ENCODE data around the gene ENGASE. TPM values are rescaled to one million over a fixed set of nuclear protein-coding genes. Genes with fewer than 3 reads are reported as not detected.

ENGASE gene
- total and polyA plus RNA-seq, 2 donors (not counting 1 experiment from before 2014, with no cell fraction given), result 92.1 to 122 TPM

- POLR2A ChIA-PET, result no interaction called here
- no peak overlapping the region for H3K4me3 Mint-ChIP-seq
- no peaks in the 10 kb centered on the region for H3K79me2 ChIP-seq (ENCODE audit: control insufficient read depth, insufficient read depth, low read length)
- DNase-seq, result no peak
- H3K4me1 ChIP-seq (ENCODE audit: control insufficient read depth in 2 of 2, insufficient read depth in 2 of 2, low read length in 2 of 2), result no peaks in the 10 kb centered on the region
- H3K27ac ChIP-seq (ENCODE audit: low read length in 2 of 2), result no peak overlapping the region
- no peak overlapping the region for H3K9ac ChIP-seq (ENCODE audit: low read length)
- no peak for ATAC-seq (ENCODE audit: low read depth)
- H2AFZ ChIP-seq (ENCODE audit: insufficient read depth, low read depth, low read length, poor library complexity, severe bottlenecking), result no peak overlapping the region
- no peaks in the 10 kb centered on the region for H4K20me1 ChIP-seq (ENCODE audit: control insufficient read depth, insufficient read depth, low read length, poor library complexity, severe bottlenecking)
- no peak overlapping the region for H3K4me3 ChIP-seq (ENCODE audit: control extremely low read depth in 1 of 5, extremely low read depth in 1 of 5, insufficient read depth in 1 of 5, low read depth in 2 of 5, low read length in 4 of 5)
- peaks cover 0 to 3% (median 0%) of the 10 kb centered on the region in 3 donors for H3K9me3 ChIP-seq (ENCODE audit: control extremely low read depth in 1 of 3, control insufficient read depth in 2 of 3, insufficient read depth in 1 of 3, low read length in 2 of 3)
- CTCF ChIA-PET, result no interaction called here
- H3K27me3 ChIP-seq (replicated peaks in 1 of 4; ENCODE audit: control extremely low read depth in 1 of 4, control insufficient read depth in 3 of 4, insufficient read depth in 4 of 4, low read length in 3 of 4), result peaks cover 0 to 4% (median 0%) of the 10 kb centered on the region in 4 experiments
- WGBS (ENCODE audit: insufficient coverage), result 86% methylated on average over 19 of the region's 21 CpGs
- H3K4me2 ChIP-seq (replicated peaks; ENCODE audit: low read depth, low read length, poor library complexity, severe bottlenecking), result no peak overlapping the region
- intact Hi-C loops (cut with micrococcal nuclease), result no loop called here
- no peak overlapping the region for H3K27ac Mint-ChIP-seq
- no peaks in the 10 kb centered on the region for H3K36me3 ChIP-seq (replicated peaks in 1 of 2; ENCODE audit: control extremely low read depth in 1 of 2, control insufficient read depth in 1 of 2, extremely low read depth in 1 of 2, insufficient read depth in 2 of 2, low read length in 1 of 2)
- no peaks in the 10 kb centered on the region for H3K4me1 Mint-ChIP-seq
- H3K27me3 Mint-ChIP-seq, result peaks cover 12% of the 10 kb centered on the region
- H3K9me3 Mint-ChIP-seq (ENCODE audit: insufficient read depth), result no peaks in the 10 kb centered on the region
- no peak for TF ChIP-seq EZH2 (IDR thresholded peaks at IDR 0.05; ENCODE audit: borderline replicate concordance, insufficient read depth, low read depth, low read length, poor library complexity, severe bottlenecking)
- no peak for TF ChIP-seq CTCF (IDR thresholded peaks at IDR 0.05)
Measured at GRCh38 chr17:79124513-79125209, 50.0 kb downstream of the ENGASE start.

- Mint-ChIP-seq H3K27me3 (peaks cover 12% of the 10 kb centered on the region), H3K9me3 (ENCODE audit: insufficient read depth) (no peaks in the 10 kb centered on the region), H3K4me3 (no peak overlapping the region), H3K4me1 (no peaks in the 10 kb centered on the region), H3K27ac (no peak overlapping the region)
- Histone ChIP-seq H3K9me3 (ENCODE audit: control extremely low read depth in 1 of 3, control insufficient read depth in 2 of 3, insufficient read depth in 1 of 3, low read length in 2 of 3) (peaks cover 0 to 3% (median 0%) of the 10 kb centered on the region in 3 donors), H3K4me2 (replicated peaks; ENCODE audit: low read depth, low read length, poor library complexity, severe bottlenecking) (no peak overlapping the region), H3K4me3 (ENCODE audit: control extremely low read depth in 1 of 5, extremely low read depth in 1 of 5, insufficient read depth in 1 of 5, low read depth in 2 of 5, low read length in 4 of 5) (no peak overlapping the region), H3K27ac (ENCODE audit: low read length in 2 of 2) (no peak overlapping the region), H3K79me2 (ENCODE audit: control insufficient read depth, insufficient read depth, low read length) (no peaks in the 10 kb centered on the region), H3K9ac (ENCODE audit: low read length) (no peak overlapping the region), H2AFZ (ENCODE audit: insufficient read depth, low read depth, low read length, poor library complexity, severe bottlenecking) (no peak overlapping the region), H4K20me1 (ENCODE audit: control insufficient read depth, insufficient read depth, low read length, poor library complexity, severe bottlenecking) (no peaks in the 10 kb centered on the region), H3K36me3 (replicated peaks in 1 of 2; ENCODE audit: control extremely low read depth in 1 of 2, control insufficient read depth in 1 of 2, extremely low read depth in 1 of 2, insufficient read depth in 2 of 2, low read length in 1 of 2) (no peaks in the 10 kb centered on the region), H3K4me1 (ENCODE audit: control insufficient read depth in 2 of 2, insufficient read depth in 2 of 2, low read length in 2 of 2) (no peaks in the 10 kb centered on the region), H3K27me3 (replicated peaks in 1 of 4; ENCODE audit: control extremely low read depth in 1 of 4, control insufficient read depth in 3 of 4, insufficient read depth in 4 of 4, low read length in 3 of 4) (peaks cover 0 to 4% (median 0%) of the 10 kb centered on the region in 4 experiments)
- ChIA-PET POLR2A (no interaction called here), CTCF (interaction anchor here (1.1 kb wide), 1 partner anchor 266 kb away, joined by 3 read pairs; no protein-coding TSS in a partner anchor)
- DNase-seq (no peak), ATAC-seq (ENCODE audit: low read depth) (no peak)
- no peak for TF ChIP-seq CTCF (IDR thresholded peaks at IDR 0.05)
- no peak for TF ChIP-seq EZH2 (IDR thresholded peaks at IDR 0.05; ENCODE audit: borderline replicate concordance, insufficient read depth, low read depth, low read length, poor library complexity, severe bottlenecking)
- WGBS (ENCODE audit: insufficient coverage), result 75% methylated on average over 18 of the region's 22 CpGs
- intact Hi-C loops (cut with micrococcal nuclease), result no loop called here
Measured at GRCh38 chr17:79125503-79125902, 50.9 kb downstream of the ENGASE start.
